Heart left ventricle (tissue), 13 donors: ENCODE data around the gene FBXO36.

ENCODE experiments used
- CTCF ChIP-seq, 12 donors: fragments of 200-600 bp; sonication (generic) in 4 of 12; IDR thresholded peaks; one replicate each; pipeline versions ENCODE4 v1.5.0 to v1.8.0; 2018 to 2022; ENCODE audit warnings: antibody characterized with exemption in 12 of 12, mild to moderate bottlenecking in 5 of 12
- POLR2A ChIP-seq, 2 donors: fragments of 450-650 bp; IDR thresholded peaks; one replicate each; pipeline ENCODE4 v1.6.1; 2017; ENCODE audit warnings: antibody characterized with exemption in 2 of 2, mild to moderate bottlenecking in 2 of 2, moderate library complexity in 2 of 2
- donor health status: ischemic (EF 13 %, LVEDD 7.1; RV severe dilation, severe dysfunction).
- donor health status: DM: no; HTN: yes; CAD: no.
- donor health status: DM: no; HTN: no; CAD: no.
- donor health status: ischemic (EF 25% LVEDD 6.9; RV normal size, moderate dysfunction).
- donor health status: ischemic (EF 25% LVEDD 5.7; RV mildly dilated, moderate dysfunction).
- donor health status: ischemic (EF 35%, LVEDD 5.7; RV mildly dilated, moderate dysfunction).
- donor health status: nonischemic (EF 11% LVEDD 7.7; RV severe dilation, severe dysfunction).
- donor health status: DM: yes; HTN: yes; CAD: no.
- donor health status: PGD.
- donor health status: ischemic (EF 29% LVEDD 5.4; RV normal size, mild dysfunction).
- donor health status: nonischemic (EF 23%, LVEDD 6.1; RV moderate dilation, normal function).

GRCh38 chr2:229952256-229952835 lies 30.0 kb downstream of the FBXO36 start:
- TF ChIP-seq CTCF (IDR thresholded peaks at IDR 0.05) (no peak), POLR2A (IDR thresholded peaks at IDR 0.05) (no peak)
